ENCODE results near the gene PAFAH2.
"Not testable (repeated sequence)": the region's sequence is repeated elsewhere in the genome, so short reads cannot be mapped to it uniquely, and the experiment has no call there.

Gene PAFAH2

DNA sequence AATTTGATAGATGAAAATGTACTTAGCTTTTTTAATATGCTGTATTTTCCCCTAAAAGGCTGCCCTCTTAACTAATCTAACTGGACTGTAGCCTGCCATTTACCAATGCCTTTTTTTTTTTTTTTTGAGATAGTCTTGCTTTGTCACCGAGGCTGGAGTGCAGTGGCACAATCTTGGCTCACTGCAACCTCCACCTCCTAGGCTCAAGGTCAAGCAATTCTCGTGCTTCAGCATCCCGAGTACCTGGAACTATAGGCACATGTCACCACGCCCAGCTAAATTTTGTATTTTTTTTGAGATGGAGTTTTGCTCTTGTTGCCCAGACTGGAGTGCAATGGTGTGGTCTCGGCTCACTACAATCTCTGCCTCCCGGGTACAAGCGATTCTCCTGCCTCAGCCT is 18.7 kb downstream of the PAFAH2 start:
- no peak for DNase-seq

DNA sequence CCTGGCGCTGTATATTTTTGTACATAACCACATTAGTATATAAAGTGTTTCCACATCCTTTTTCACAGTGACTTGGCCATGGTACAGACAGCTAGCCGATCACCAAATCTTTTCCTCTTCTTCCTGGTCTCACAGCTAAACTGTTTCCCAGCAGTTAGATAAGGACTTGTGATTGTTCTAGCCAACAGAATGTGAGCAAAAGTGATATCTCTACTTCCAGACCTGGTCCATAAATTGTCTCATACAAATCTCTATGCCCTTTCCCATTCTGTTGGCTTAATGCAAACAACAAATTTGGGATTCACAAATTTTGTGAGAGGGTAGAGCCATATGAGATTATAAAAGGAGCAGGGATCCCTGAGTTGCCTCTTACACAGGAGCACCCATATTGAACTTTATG is 19.5 kb downstream of the PAFAH2 start:
- no peak for DNase-seq

GRCh38 chr1:25977801-25978200 is 20.1 kb downstream of the PAFAH2 start:
- no peak for DNase-seq

DNA sequence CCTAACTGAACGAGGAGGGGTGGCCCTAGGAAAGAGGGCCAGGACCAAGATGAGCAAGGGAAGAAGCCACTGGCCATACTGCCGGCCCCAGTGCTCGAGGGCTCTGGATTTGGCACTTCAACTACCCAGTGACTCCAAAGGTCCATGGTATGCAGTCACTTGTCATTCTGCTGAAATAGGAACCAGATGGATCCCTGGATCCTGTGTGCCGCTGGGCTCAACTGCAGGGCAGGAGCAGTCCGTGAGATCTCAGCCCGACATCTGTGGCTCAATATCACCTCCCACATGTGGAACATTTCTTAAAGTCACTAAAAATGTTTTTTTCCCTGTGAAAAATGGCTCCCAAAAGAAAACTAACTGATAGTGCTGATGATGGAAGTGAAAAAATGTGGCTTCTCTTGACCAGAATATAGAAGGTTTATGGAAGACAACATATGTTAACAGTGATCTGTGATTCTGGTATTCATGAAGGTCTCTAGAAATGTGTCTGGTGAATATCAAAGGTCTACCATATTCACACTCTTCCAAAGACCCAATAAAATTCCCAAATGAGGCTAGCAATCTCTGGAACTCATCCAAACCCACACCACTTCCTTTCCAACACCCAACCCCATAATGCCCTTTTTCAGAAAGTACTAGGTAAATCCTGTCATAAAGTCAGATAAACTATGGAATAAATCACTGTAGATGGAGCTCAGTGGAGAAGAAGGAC is 24.1 kb downstream of the PAFAH2 start:
- DNase-seq, result no peak

DNA sequence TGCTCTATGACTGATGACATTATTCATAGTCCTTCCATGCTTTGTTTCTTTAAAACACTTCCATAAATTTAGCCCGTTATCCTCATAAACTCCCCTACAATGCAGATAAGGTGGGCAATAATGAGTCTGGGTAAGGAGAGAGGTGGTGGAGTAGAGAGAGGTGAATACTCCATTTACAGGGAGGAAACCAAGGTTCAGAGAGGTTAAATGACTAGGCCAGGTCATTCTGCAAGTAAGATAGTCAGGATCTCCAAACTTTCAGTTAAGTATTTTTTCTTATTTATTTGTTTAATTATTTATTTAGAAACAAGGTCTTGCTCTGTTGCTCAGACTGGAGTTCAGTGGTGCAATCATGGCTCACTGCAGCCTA is 26.1 kb downstream of the PAFAH2 start:
- DNase-seq, result no peak

DNA sequence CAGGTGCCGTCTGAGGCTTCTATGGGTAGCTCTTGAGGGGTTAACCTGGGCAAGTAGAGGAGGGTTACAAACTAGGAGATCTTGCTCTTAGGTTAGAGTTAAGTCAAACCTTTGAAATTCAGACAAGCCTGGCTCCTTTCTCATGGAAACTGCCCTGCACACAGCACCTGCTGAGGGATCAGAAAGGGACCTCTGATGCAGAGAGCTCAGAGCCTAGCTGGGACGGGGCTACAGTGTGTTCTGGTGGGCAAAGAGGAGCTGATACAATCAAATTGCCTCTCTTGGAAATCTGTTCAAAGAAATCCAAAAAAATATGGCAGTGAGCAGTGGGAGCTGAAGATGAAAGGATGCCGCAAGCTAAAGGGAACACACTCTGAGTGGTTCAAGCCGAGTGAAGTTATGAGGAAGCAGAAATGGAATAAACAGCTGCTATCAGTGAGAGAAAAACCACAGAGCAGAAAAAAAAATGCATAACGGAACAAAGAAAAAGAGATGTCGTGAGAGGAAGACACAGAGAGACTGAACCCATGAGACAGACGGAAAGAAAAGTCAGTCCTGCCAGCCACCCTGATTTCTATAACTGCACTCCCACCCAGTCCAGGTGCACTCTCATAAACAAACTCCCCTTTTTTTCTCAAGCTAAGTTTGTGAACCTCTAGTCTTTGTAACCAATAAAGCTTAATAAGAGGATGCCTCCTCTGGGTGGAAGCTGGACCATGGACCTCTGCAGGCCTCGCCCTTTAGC is 26.6 kb downstream of the PAFAH2 start:
- DNase-seq, result peak in 1 of 2 donors; percentile 96

GRCh38 chr1:25967308-25967707 is 30.6 kb downstream of the PAFAH2 start:
- DNase-seq, result no peak

DNA sequence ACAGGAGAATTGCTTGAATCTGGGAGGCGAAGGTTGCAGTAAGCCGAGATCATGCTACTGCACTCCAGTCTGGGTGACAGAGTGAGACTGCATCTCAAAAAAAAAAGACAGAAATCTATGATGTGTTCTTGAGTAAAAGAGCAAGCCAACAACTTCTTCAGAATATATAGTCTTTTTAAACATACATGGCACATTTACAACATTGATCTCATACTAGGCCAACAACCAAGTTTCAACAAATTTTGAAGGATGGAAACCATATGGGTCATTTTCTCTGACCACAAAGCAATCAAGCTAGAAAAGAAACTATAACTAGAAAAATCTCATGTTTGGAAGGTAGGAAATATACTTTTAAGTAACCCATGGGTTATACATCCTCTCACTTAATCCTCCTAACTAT is 38.3 kb downstream of the PAFAH2 start:
- DNase-seq, result no peak

- DNase-seq, result no peak
These were observed 39.4 kb downstream of the PAFAH2 start for GRCh38 chr1:25958465-25958864.

GRCh38 chr1:25955553-25955952 is 42.3 kb downstream of the PAFAH2 start:
- no peak for DNase-seq

GRCh38 chr1:25954282-25954938 is 43.5 kb downstream of the PAFAH2 start:
- no peak for DNase-seq

DNA sequence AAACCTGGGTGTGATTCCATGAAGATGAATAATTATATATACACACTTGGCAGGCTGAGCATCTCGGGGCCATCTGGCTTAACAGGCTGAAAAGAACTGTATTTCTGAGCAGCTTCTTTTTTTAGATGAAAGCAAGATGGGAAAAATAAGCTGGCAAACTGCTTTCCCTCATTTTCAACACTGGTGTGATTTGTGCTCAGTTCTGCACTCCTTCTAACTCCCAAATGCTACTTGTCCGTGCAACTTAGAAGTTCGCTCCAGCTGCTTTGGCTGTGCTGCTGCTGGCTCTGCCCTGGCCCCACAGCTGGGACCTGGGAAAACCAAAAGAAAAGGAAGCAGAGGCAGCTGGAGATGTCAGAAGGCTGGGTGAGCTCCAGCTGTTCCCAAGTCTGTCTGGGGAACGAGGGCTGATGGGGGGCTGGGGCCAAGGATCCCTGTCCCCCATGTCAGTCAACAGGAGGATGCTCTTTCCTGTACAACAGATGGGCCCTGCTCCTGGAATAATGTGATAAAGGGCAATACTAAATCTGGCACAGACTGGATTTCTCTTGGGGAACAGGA is 44.9 kb downstream of the PAFAH2 start:
- DNase-seq, result no peak

- no peak for DNase-seq
These were observed 49.2 kb downstream of the PAFAH2 start for GRCh38 chr1:25948641-25949040.

DNA sequence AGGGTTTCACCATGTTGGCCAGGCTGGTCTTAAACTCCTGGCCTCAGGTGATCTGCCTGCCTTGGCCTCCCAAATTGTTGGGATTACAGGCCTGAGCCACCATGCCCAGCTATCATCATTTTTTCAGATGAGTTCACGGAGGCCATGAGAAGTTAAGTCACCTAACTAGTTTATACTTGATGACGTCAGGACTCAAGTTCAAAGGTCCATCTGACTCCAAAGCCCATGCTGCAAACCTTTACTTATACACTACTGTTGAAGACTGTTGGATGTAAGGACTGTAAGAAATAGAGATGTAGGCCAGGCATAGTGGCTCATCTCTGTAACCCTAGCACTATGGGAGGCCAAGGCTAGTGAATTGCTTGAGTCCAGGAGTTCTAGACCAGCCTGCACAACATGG is 50.8 kb downstream of the PAFAH2 start:
- no peak for DNase-seq

- no peak for DNase-seq
These were observed 52.1 kb downstream of the PAFAH2 start for GRCh38 chr1:25945761-25946160.

- no peak for DNase-seq
These were observed 52.9 kb downstream of the PAFAH2 start for GRCh38 chr1:25944986-25945385.

DNA sequence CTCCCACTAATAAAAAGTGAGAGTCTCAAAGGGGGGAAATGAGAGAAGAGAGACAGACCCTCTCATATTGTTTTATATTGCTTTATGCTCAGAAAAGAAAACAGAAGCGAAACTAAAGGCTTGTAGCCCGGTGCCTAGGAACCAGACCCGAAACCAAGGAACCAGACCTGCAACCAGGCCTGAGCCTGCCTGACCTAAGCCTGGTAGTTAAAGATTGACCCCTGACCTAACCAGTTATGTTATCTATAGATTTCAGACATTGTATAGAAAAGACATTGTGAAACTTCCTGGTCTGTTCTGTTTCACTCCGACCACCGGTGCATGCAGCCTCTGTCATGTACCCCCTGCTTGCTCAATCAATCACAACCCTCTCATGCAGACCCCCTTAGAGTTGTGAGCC is 54.4 kb downstream of the PAFAH2 start:
- DNase-seq, result not testable (repeated sequence)

DNA sequence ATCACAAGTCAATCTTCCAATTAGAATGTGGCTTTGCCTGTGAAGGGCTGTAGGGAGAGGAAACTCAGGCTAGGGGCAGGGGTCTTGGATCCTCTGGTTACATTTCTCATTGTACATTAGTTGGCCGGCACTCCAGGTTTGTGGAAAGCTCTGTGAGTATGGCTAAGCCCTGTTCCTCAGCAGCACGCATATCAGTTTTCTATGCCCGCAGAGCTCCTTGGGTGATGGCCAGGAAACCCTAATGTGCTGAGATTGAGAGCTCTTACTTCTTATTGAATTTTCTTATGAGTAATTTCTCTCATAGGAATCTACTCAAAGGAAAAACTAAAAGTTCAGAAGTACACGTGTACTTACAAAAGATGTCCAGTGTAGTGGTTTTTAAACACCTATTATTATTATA is 60.9 kb downstream of the PAFAH2 start:
- no peak for DNase-seq

DNA sequence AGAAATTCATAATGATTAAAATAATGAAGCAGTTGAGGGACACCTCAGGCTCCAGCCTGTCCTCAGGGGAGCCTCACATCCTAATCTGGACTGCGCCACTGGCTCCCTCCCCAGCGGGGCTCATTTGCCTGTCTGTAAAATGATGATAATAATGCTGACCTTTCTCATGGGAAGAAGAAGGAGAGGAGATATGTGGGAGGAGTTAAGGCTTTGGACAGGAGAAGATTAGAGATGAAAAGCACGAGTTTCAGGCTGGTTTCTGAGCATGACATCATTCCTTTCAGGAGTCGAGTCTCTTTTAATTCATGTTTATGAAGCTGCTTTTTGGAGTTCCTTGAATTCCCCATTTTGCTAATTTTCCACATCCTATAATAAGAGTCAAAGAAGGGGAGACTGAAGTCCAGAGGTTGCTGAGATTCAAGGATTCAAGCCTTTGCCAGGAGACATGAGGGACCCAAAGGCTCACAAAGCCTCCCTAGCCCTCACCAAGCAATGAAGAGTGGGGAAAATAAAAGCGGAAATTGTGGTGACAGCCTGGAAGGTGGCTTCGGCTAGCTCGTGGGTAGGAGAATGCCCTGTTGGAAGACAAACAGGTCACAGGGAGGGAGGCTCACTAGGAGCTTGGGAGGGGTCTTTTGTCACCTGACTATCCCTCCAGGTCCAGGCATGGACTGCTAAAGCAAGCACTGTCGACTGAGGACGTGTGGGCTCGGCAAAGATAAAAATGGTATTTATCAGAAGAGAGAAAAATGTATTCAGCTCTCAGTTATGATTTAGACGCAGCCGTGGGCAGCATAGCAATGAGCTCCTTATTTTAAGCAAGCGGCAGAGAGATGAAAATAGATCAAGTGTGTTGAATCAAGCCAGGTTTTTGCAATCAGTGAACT is 64.1 kb downstream of the PAFAH2 start:
- DNase-seq, result no peak

DNA sequence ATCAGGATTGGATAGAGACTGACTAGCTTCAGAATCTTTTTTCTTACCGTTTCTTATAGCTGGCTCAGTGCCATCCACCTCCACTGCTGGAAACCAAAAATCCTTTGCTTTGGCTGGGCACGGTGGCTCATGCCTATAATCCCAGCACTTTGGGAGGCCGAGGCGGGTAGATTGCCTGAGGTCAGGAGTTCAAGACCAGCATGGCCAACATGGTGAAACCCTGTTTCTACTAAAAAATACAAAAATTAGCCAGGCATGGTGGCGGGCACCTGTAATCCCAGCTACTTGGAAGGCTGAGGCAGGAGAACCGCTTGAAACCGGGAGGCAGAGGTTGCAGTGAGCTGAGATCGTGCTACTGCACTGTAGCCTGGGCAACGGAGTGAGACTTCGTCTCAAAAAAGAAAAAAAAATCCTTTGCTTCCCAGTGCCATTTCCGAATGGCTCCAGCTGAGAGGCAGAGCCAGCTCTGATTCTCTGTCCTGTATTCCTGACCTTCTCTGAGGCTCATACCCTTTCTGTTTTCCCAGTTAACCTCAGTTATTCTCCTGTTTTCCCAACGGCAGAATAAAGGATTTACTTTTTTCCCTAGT is 65.0 kb downstream of the PAFAH2 start:
- DNase-seq, result not testable (repeated sequence)

- no peak for DNase-seq
These were observed 65.5 kb downstream of the PAFAH2 start for GRCh38 chr1:25932321-25932720.

DNA sequence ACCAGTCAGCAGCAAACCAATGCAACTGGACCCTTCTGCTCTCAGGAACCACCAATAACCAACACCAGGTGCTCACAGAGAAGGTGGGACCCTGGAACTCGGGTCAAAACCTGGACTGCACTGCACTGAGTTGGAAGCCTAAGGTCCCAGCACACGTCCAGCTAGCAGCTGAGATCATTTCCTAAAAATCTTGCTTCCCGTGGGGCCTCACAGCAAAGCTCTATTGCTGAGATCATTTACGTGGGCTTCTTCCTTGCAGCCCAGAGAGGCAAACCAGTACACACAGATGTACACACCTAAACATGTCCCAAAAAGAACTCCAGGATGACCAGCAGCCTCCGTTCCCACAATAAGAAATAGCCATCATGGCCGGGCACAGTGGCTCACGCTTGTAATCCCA is 68.8 kb downstream of the PAFAH2 start:
- DNase-seq, result no peak

Data from bone marrow (tissue), 2 donors.